Measurements from ENCODE around the gene SLC16A11. TPM values are rescaled to one million over a fixed set of nuclear protein-coding genes. Genes with fewer than 3 reads are reported as not detected.

SLC16A11 gene
- total and polyA plus RNA-seq, 9 of the 15 experiments (the other 6 are each of a cell fraction or from before 2014, with no cell fraction given): not detected

GRCh38 chr17:7083592-7083991 is 39.7 kb upstream of the SLC16A11 start:
- Histone ChIP-seq H3K9ac (ENCODE audit: insufficient read depth in 1 of 2, low read depth in 2 of 2, low read length in 2 of 2) (no peak overlapping the region), H4K20me1 (replicated peaks; ENCODE audit: control insufficient read depth, insufficient read depth, low read length) (no peaks in the 10 kb centered on the region), H3K27ac (ENCODE audit: extremely low read depth, low read depth, low read length) (no peak overlapping the region), H3K4me2 (ENCODE audit: insufficient read depth, low read length) (no peak overlapping the region), H3K36me3 (ENCODE audit: control insufficient read depth, insufficient read depth, low read length) (no peaks in the 10 kb centered on the region), H3K4me1 (replicated peaks in 1 of 2; ENCODE audit: control insufficient read depth in 2 of 2, insufficient read depth in 2 of 2, low read length in 2 of 2) (no peaks in the 10 kb centered on the region; a peak in 1 of 5 replicates), H3K4me3 (no peak overlapping the region), H2AFZ (ENCODE audit: low read depth, low read length) (no peak overlapping the region), H3K9me1 (ENCODE audit: control insufficient read depth, insufficient read depth, low read length) (no peaks in the 10 kb centered on the region), H3K79me2 (ENCODE audit: control insufficient read depth, insufficient read depth, low read length) (no peaks in the 10 kb centered on the region), H3K9me3 (replicated peaks; ENCODE audit: control insufficient read depth, insufficient read depth, low read depth, low read length) (no peaks in the 10 kb centered on the region), H3K27me3 (ENCODE audit: control insufficient read depth in 2 of 2, insufficient read depth in 2 of 2, low read length in 2 of 2) (peaks cover 8 to 29% of the 10 kb centered on the region in 2 experiments; a peak in 4 of 5 replicates)
- POLR2A ChIA-PET: no interaction called here
- BruUV-seq (replicated peaks): no TSS peak
- CTCF ChIA-PET (ENCODE audit: low intra/inter-chr PET ratio): no interaction called here
- intact Hi-C loops (cut with micrococcal nuclease): no loop called here
- in situ Hi-C loops (cut with MboI): no loop called here
- DNase-seq (ENCODE audit: extremely low read depth in 1 of 4, low spot score in 3 of 4): no peak
- TF ChIP-seq BRD4 (IDR thresholded peaks at IDR 0.05) (no peak), MCM7 (IDR thresholded peaks at IDR 0.05) (no peak), GABPB2 (CRISPR knock-in tag; conservative IDR thresholded peaks at IDR 0.05) (no peak), MYNN (IDR thresholded peaks at IDR 0.05) (no peak), MYNN (CRISPR knock-in tag; IDR thresholded peaks at IDR 0.05) (no peak), PBX2 (CRISPR knock-in tag; IDR thresholded peaks at IDR 0.05; ENCODE audit: low read depth) (no peak), PBX2 (tag; conservative IDR thresholded peaks at IDR 0.05; ENCODE audit: low read depth) (no peak), MTA2 (IDR thresholded peaks at IDR 0.05; ENCODE audit: low read depth) (no peak), BMI1 (IDR thresholded peaks at IDR 0.05; ENCODE audit: low read length) (no peak), ZNF644 (tag; IDR thresholded peaks at IDR 0.05; ENCODE audit: low read depth) (no peak), SPI1 (IDR thresholded peaks at IDR 0.05; ENCODE audit: borderline replicate concordance, low read depth, low read length) (no peak), MXD1 (CRISPR knock-in tag; IDR thresholded peaks at IDR 0.05; ENCODE audit: borderline replicate concordance, poor library complexity, severe bottlenecking) (no peak), MEIS2 (IDR thresholded peaks at IDR 0.05; ENCODE audit: partially characterized antibody) (no peak)
- no peak for FAIRE-seq
- no peak for ATAC-seq
- whole genome bisulfite sequencing (ENCODE audit: insufficient coverage, low coverage, missing lambda C conversion rate): 4% methylated on average over 4 of the region's 4 CpGs
